Endothelial cell of umbilical vein (primary cell): ENCODE data around the gene PIGW. TPM values are rescaled to one million over a fixed set of nuclear protein-coding genes. Genes with fewer than 3 reads are reported as not detected.

ENCODE experiments used
- BruUV-seq: library from RNA; stranded (reverse); fragments of 400-500 nt; replicated peaks from 2 replicates; lab custom pipeline; 2021; lab: Mats Ljungman, UMichigan
- CTCF ChIA-PET: fragments of 300-600, 350-600 bp; sonication (Branson Sonifier 250); formaldehyde crosslinking; loops from one replicate; lab custom pipeline; 2021; ENCODE audit warnings: antibody characterized with exemption, inconsistent platforms; lab: Charles Lee
- POLR2A ChIA-PET: fragments of 300-600, 350-600 bp; sonication (Branson Sonifier 250); formaldehyde crosslinking; loops from one replicate; lab custom pipeline; 2021; ENCODE audit warnings: antibody characterized with exemption, inconsistent platforms; lab: Charles Lee
- DNase-seq: peaks from one replicate; pipeline ENCODE4 v3.0.0-alpha.2; 2011; ENCODE audit warnings: low read depth, low spot score
- FAIRE-seq: peaks from 2 replicates; lab custom pipeline; 2011; peaks lifted over from hg19 to GRCh38; lab: Jason Lieb, UNC
- H2AFZ ChIP-seq: 2 replicates; pipeline ENCODE4 v1.6.0; 2012; ENCODE audit warnings: low read depth, low read length, control low read depth, inconsistent platforms
- H3K27ac ChIP-seq: 2 replicates; pipeline ENCODE4 v1.5.1; 2011; ENCODE audit warnings: low read depth, mild to moderate bottlenecking, control low read depth, low read length, moderate library complexity; ENCODE audit not compliant: insufficient read depth
- H3K27me3 ChIP-seq, 2 experiments: 2 replicates each; pipeline versions ENCODE4 v1.6.0 to v1.6.1; 2011; ENCODE audit warnings: low read length in 2 of 2, mixed read lengths in 1 of 2; ENCODE audit not compliant: control insufficient read depth in 2 of 2, insufficient read depth in 2 of 2
- H3K36me3 ChIP-seq, 2 experiments: 2 replicates in 1 of 2; 3 replicates in 1 of 2; pipeline ENCODE4 v1.5.1; 2011; ENCODE audit warnings: low read length in 2 of 2, mild to moderate bottlenecking in 1 of 2, moderate library complexity in 1 of 2; ENCODE audit not compliant: control insufficient read depth in 2 of 2, insufficient read depth in 2 of 2; ENCODE audit errors: extremely low read depth in 1 of 2
- H3K4me1 ChIP-seq: 3 replicates; pipeline ENCODE4 v1.5.1; 2011; ENCODE audit warnings: mild to moderate bottlenecking, low read length; ENCODE audit not compliant: control insufficient read depth, insufficient read depth; ENCODE audit errors: extremely low read depth
- H3K4me2 ChIP-seq: 2 replicates; pipeline ENCODE4 v1.6.1; 2011; ENCODE audit warnings: low read length, control low read depth, mixed read lengths; ENCODE audit not compliant: insufficient read depth
- H3K4me3 ChIP-seq, 3 experiments: fragments of 200-600 bp in 1 of 3; sonication (generic), shearing (Covaris generic) in 1 of 3; replicated peaks in 1 of 3; 2 replicates each; pipeline ENCODE4 v1.5.1; 2011 to 2016; ENCODE audit warnings: control low read depth in 3 of 3, low read length in 3 of 3, mild to moderate bottlenecking in 2 of 3, inconsistent platforms in 1 of 3, low read depth in 1 of 3, moderate library complexity in 1 of 3; ENCODE audit not compliant: insufficient read depth in 1 of 3
- H3K79me2 ChIP-seq: 2 replicates; pipeline ENCODE4 v1.6.0; 2012; ENCODE audit warnings: low read length, inconsistent platforms; ENCODE audit not compliant: control insufficient read depth, insufficient read depth
- H3K9ac ChIP-seq: replicated peaks from 2 replicates; pipeline ENCODE3; 2011; ENCODE audit warnings: low read length, control low read depth; ENCODE audit not compliant: insufficient read depth; ENCODE audit errors: extremely low read depth
- H3K9me1 ChIP-seq: replicated peaks from 3 replicates; pipeline ENCODE4 v1.6.0; 2011; ENCODE audit warnings: mild to moderate bottlenecking, low read length; ENCODE audit not compliant: control insufficient read depth, insufficient read depth; ENCODE audit errors: extremely low read depth
- H3K9me3 ChIP-seq: replicated peaks from 2 replicates; pipeline ENCODE4 v1.5.1; 2012; ENCODE audit warnings: low read length, inconsistent platforms; ENCODE audit not compliant: control insufficient read depth, insufficient read depth
- H4K20me1 ChIP-seq: replicated peaks from 2 replicates; pipeline ENCODE3; 2011; ENCODE audit warnings: mild to moderate bottlenecking, low read length; ENCODE audit not compliant: control insufficient read depth, insufficient read depth; ENCODE audit errors: extremely low read depth
- EZH2 ChIP-seq: IDR thresholded peaks from 2 replicates; pipeline ENCODE4 v1.6.1; 2012; ENCODE audit warnings: borderline replicate concordance, low read depth, mild to moderate bottlenecking, moderate library complexity, low read length, inconsistent platforms; ENCODE audit not compliant: severe bottlenecking
- FOS ChIP-seq: IDR thresholded peaks from 2 replicates; pipeline ENCODE4 v1.6.1; 2011; ENCODE audit warnings: mild to moderate bottlenecking, low read length, moderate library complexity, borderline replicate concordance; ENCODE audit not compliant: insufficient read depth
- GATA2 ChIP-seq: IDR thresholded peaks from 2 replicates; pipeline ENCODE4 v1.7.0; 2011; ENCODE audit warnings: low read depth, mild to moderate bottlenecking, moderate library complexity, mixed read lengths, low read length; ENCODE audit not compliant: insufficient read length, insufficient read depth
- JUN ChIP-seq: IDR thresholded peaks from 2 replicates; pipeline ENCODE4 v1.6.1; 2011; ENCODE audit warnings: borderline replicate concordance, low read depth; ENCODE audit not compliant: insufficient read length, insufficient read depth
- MYC ChIP-seq: IDR thresholded peaks from one replicate; pipeline ENCODE4 v1.6.1; 2011; ENCODE audit warnings: mild to moderate bottlenecking, low read depth, low read length
- POLR2A ChIP-seq: IDR thresholded peaks from 2 replicates; pipeline ENCODE4 v1.6.1; 2012; ENCODE audit warnings: low read depth, mild to moderate bottlenecking, control low read depth, low read length
- POLR2AphosphoS5 ChIP-seq: IDR thresholded peaks from 2 replicates; pipeline ENCODE4 v1.6.1; 2012; ENCODE audit warnings: low read depth, mild to moderate bottlenecking, control low read depth, low read length, moderate library complexity; ENCODE audit not compliant: insufficient read depth
- dilution Hi-C: fragments of 300-500 bp; cut with MboI; formaldehyde crosslinking; loops from one replicate; pipeline ENCODE4 v1.15.0; 2019; ENCODE audit warnings: low sequenced_read_pairs; ENCODE audit not compliant: extremely low pct_ligation_motif_present
- intact Hi-C: fragments of 100-400 bp; cut with micrococcal nuclease; formaldehyde crosslinking; loops from one replicate; pipeline ENCODE4 v1.10.0; 2022
- polyA plus RNA-seq, 4 experiments: library from polyadenylated mRNA; depleted of rRNA in 3 of 4; stranded (reverse) in 3 of 4; unstranded in 1 of 4; fragments of >200 nt; gene quantifications; 2 replicates each; pipeline versions ENCODE4 v1.2.1 to v1.2.3, GENCODE V29; 2011 to 2012; ENCODE audit warnings: missing spikeins in 1 of 4
- total RNA-seq: library from RNA; stranded (reverse); gene quantifications from 2 replicates; pipeline ENCODE4 v1.2.3, GENCODE V29; 2021
- TF ChIP-seq, protein P1 (sequence below): IDR thresholded peaks from 2 replicates; pipeline ENCODE4 v1.6.1; 2011; ENCODE audit not compliant: insufficient read depth, insufficient read length
- TF ChIP-seq, protein P2 (sequence below), 2 donors: IDR thresholded peaks; 1 replicate in 1 of 2; 2 replicates in 1 of 2; pipeline ENCODE4 v1.5.1; 2011; ENCODE audit warnings: low read length in 2 of 2, mild to moderate bottlenecking in 2 of 2, moderate library complexity in 2 of 2, control low read depth in 1 of 2, inconsistent platforms in 1 of 2, low read depth in 1 of 2; ENCODE audit not compliant: insufficient read depth in 1 of 2; ENCODE audit errors: extremely low read depth in 1 of 2

The PIGW gene
- total and polyA plus RNA-seq, 2 donors (not counting 3 experiments of a cell fraction or from before 2014, with no cell fraction given) = 5.9 to 13.1 TPM

GRCh38 chr17:36509272-36509985, 25.4 kb upstream of the PIGW start:
- H3K79me2 ChIP-seq = no peaks in the 10 kb centered on the region
- dilution Hi-C loops (no loop called here), intact Hi-C loops (no loop called here)
- POLR2A ChIA-PET = no interaction called here
- peaks cover 6 to 21% of the 10 kb centered on the region in 2 experiments for H3K36me3 ChIP-seq
- TF ChIP-seq, protein P1, sequence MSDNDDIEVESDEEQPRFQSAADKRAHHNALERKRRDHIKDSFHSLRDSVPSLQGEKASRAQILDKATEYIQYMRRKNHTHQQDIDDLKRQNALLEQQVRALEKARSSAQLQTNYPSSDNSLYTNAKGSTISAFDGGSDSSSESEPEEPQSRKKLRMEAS = no peak
- TF ChIP-seq GATA2 (no peak), JUN (no peak), EZH2 (no peak), MYC (no peak), FOS (no peak), POLR2AphosphoS5 (no peak), POLR2A (no peak)
- TF ChIP-seq, protein P2, sequence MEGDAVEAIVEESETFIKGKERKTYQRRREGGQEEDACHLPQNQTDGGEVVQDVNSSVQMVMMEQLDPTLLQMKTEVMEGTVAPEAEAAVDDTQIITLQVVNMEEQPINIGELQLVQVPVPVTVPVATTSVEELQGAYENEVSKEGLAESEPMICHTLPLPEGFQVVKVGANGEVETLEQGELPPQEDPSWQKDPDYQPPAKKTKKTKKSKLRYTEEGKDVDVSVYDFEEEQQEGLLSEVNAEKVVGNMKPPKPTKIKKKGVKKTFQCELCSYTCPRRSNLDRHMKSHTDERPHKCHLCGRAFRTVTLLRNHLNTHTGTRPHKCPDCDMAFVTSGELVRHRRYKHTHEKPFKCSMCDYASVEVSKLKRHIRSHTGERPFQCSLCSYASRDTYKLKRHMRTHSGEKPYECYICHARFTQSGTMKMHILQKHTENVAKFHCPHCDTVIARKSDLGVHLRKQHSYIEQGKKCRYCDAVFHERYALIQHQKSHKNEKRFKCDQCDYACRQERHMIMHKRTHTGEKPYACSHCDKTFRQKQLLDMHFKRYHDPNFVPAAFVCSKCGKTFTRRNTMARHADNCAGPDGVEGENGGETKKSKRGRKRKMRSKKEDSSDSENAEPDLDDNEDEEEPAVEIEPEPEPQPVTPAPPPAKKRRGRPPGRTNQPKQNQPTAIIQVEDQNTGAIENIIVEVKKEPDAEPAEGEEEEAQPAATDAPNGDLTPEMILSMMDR (IDR thresholded peaks at IDR 0.05; ENCODE audit: extremely low read depth in 1 of 2, insufficient read depth in 1 of 2, low read depth in 1 of 2, low read length in 2 of 2) = no peak
- CTCF ChIA-PET = no interaction called here
- DNase-seq = no peak
- H2AFZ ChIP-seq = no peak overlapping the region
- no peak overlapping the region for H3K4me3 ChIP-seq
- H3K4me2 ChIP-seq = no peak overlapping the region
- no peak overlapping the region for H3K27ac ChIP-seq
- no peaks in the 10 kb centered on the region for H4K20me1 ChIP-seq
- no peaks in the 10 kb centered on the region for H3K9me3 ChIP-seq
- no TSS peak for BruUV-seq
- no peaks in the 10 kb centered on the region for H3K27me3 ChIP-seq
- no peak overlapping the region for H3K9ac ChIP-seq
- FAIRE-seq = no peak
- H3K9me1 ChIP-seq = no peaks in the 10 kb centered on the region
- no peaks in the 10 kb centered on the region for H3K4me1 ChIP-seq
